IMR-90 (cell line): ENCODE results near the gene SF3A1. TPM values are rescaled to one million over a fixed set of nuclear protein-coding genes. Genes with fewer than 3 reads are reported as not detected.

Experiments used
- ATAC-seq: fragments of 200-7000 bp; cut with Tn5 transposase; 2 replicates; pipeline ENCODE4 v1.9.1; 2020; ENCODE audit warnings: low read depth, mild to moderate bottlenecking, moderate library complexity
- BruUV-seq: library from RNA; stranded (reverse); fragments of 400-500 nt; replicated peaks from 2 replicates; lab custom pipeline; 2021; lab: Mats Ljungman, UMichigan
- CTCF ChIA-PET: fragments of 300-600 bp; formaldehyde crosslinking; extraction: SDS; loops from one replicate; lab custom pipeline; 2021; ENCODE audit warnings: antibody characterized with exemption; lab: Yijun Ruan, JAX
- POLR2A ChIA-PET: fragments of 300-600 bp; sonication (Branson Sonifier 250); formaldehyde crosslinking; loops from one replicate; lab custom pipeline; 2022; ENCODE audit warnings: antibody characterized with exemption; ENCODE audit not compliant: unreplicated experiment; lab: Charles Lee
- DNase-seq: peaks from one replicate; pipeline ENCODE4 v3.0.0; 2013
- H2AFZ ChIP-seq: replicated peaks from 2 replicates; pipeline ENCODE3; 2013; ENCODE audit warnings: low read length, mild to moderate bottlenecking; ENCODE audit not compliant: poor library complexity
- H2AK5ac ChIP-seq: 2 replicates; pipeline ENCODE4 v1.6.1; 2013; ENCODE audit warnings: low read depth, low read length, inconsistent platforms
- H2AK9ac ChIP-seq: replicated peaks from 2 replicates; pipeline ENCODE3; 2013; ENCODE audit warnings: mild to moderate bottlenecking, low read depth, low read length, moderate library complexity; ENCODE audit not compliant: poor library complexity
- H2BK120ac ChIP-seq: 2 replicates; pipeline ENCODE4 v1.6.1; 2013; ENCODE audit warnings: low read depth, low read length, inconsistent platforms
- H2BK15ac ChIP-seq: 3 replicates; pipeline ENCODE4 v1.6.1; 2013; ENCODE audit warnings: low read depth, low read length, inconsistent platforms
- H2BK20ac ChIP-seq: 2 replicates; pipeline ENCODE4 v1.6.1; 2013; ENCODE audit warnings: low read depth, mild to moderate bottlenecking, inconsistent platforms, low read length, moderate library complexity
- H2BK5ac ChIP-seq: 2 replicates; pipeline ENCODE4 v1.6.1; 2013; ENCODE audit warnings: mild to moderate bottlenecking, low read depth, low read length, inconsistent platforms; ENCODE audit not compliant: poor library complexity, severe bottlenecking
- H3K14ac ChIP-seq: replicated peaks from 2 replicates; pipeline ENCODE4 v1.6.1; 2013; ENCODE audit warnings: low read depth, low read length, inconsistent platforms
- H3K18ac ChIP-seq: 2 replicates; pipeline ENCODE4 v1.6.1; 2013; ENCODE audit warnings: low read depth, low read length, control low read depth
- H3K23ac ChIP-seq: 2 replicates; pipeline ENCODE4 v1.6.1; 2013; ENCODE audit warnings: low read depth, low read length, inconsistent platforms
- H3K27ac ChIP-seq: 2 replicates; pipeline ENCODE4 v1.5.1; 2013; ENCODE audit warnings: mild to moderate bottlenecking, control low read depth, low read length; ENCODE audit not compliant: insufficient read depth
- H3K27me3 ChIP-seq: 2 replicates; pipeline ENCODE4 v1.6.1; 2013; ENCODE audit warnings: low read length; ENCODE audit not compliant: control insufficient read depth, insufficient read depth
- H3K36me3 ChIP-seq: 2 replicates; pipeline ENCODE4 v1.6.1; 2013; ENCODE audit warnings: low read length, mixed read lengths; ENCODE audit not compliant: control insufficient read depth, insufficient read depth
- H3K4ac ChIP-seq: 2 replicates; pipeline ENCODE4 v1.6.1; 2013; ENCODE audit warnings: low read depth, low read length, inconsistent platforms
- H3K4me1 ChIP-seq: 2 replicates; pipeline ENCODE4 v1.6.1; 2013; ENCODE audit warnings: low read length, mixed read lengths; ENCODE audit not compliant: control insufficient read depth, insufficient read depth
- H3K4me2 ChIP-seq: 2 replicates; pipeline ENCODE4 v1.6.1; 2013; ENCODE audit warnings: low read depth, mild to moderate bottlenecking, control low read depth, low read length, moderate library complexity
- H3K4me3 ChIP-seq: 2 replicates; pipeline ENCODE4 v1.5.1; 2013; ENCODE audit warnings: low read depth, mild to moderate bottlenecking, control low read depth, low read length, moderate library complexity; ENCODE audit not compliant: insufficient read depth
- H3K56ac ChIP-seq: 2 replicates; pipeline ENCODE4 v1.6.1; 2013; ENCODE audit warnings: low read length, inconsistent platforms; ENCODE audit not compliant: insufficient read depth; ENCODE audit errors: extremely low read depth
- H3K79me1 ChIP-seq, 2 experiments: 2 replicates each; pipeline ENCODE4 v1.6.1; 2013; ENCODE audit warnings: low read length in 2 of 2, inconsistent platforms in 1 of 2, low read depth in 1 of 2
- H3K9ac ChIP-seq: 2 replicates; pipeline ENCODE4 v1.6.1; 2013; ENCODE audit warnings: low read depth, low read length, control low read depth
- H3K9me1 ChIP-seq: 2 replicates; pipeline ENCODE4 v1.6.1; 2013; ENCODE audit warnings: low read length, inconsistent platforms; ENCODE audit not compliant: insufficient read depth
- H3K9me3 ChIP-seq: 2 replicates; pipeline ENCODE4 v1.6.1; 2013; ENCODE audit warnings: low read length; ENCODE audit not compliant: control insufficient read depth, insufficient read depth
- H4K20me1 ChIP-seq: 2 replicates; pipeline ENCODE4 v1.6.1; 2013; ENCODE audit warnings: low read length, inconsistent platforms; ENCODE audit not compliant: insufficient read depth
- H4K5ac ChIP-seq: 2 replicates; pipeline ENCODE4 v1.6.1; 2013; ENCODE audit warnings: mild to moderate bottlenecking, low read depth, low read length, control low read depth
- H4K8ac ChIP-seq, 2 experiments: 2 replicates each; pipeline ENCODE4 v1.6.1; 2013; ENCODE audit warnings: low read depth in 2 of 2, low read length in 2 of 2, control low read depth in 1 of 2, inconsistent platforms in 1 of 2
- H4K91ac ChIP-seq: 2 replicates; pipeline ENCODE4 v1.6.1; 2013; ENCODE audit warnings: low read depth, low read length, inconsistent platforms; ENCODE audit not compliant: insufficient read depth
- WGBS, 2 experiments: methylation state at CpG; one replicate each; pipeline versions ENCODE4 v1.1.5 to v1.1.7; 2013; ENCODE audit warnings: missing lambda C conversion rate in 2 of 2; ENCODE audit not compliant: insufficient read length in 1 of 2; ENCODE audit errors: extremely low coverage in 2 of 2; 5-methylcytosine and 5-hydroxymethylcytosine counted together
- dilution Hi-C: fragments of 300-500 bp; cut with HindIII; formaldehyde crosslinking; loops from one replicate; pipeline ENCODE4 v1.14.3; 2018; ENCODE audit warnings: low sequenced_read_pairs; ENCODE audit not compliant: unreplicated experiment
- in situ Hi-C: fragments of 300-500 bp; cut with MboI; formaldehyde crosslinking; loops from 3 replicates; pipeline ENCODE4 v1.14.3; 2019; ENCODE audit warnings: low sequenced_read_pairs, inconsistent platforms, mixed read lengths
- intact Hi-C: fragments of 100-400 bp; cut with micrococcal nuclease; formaldehyde crosslinking; loops from 2 replicates; pipeline ENCODE4 v1.10.0; 2022
- polyA plus RNA-seq, 3 experiments: library from polyadenylated mRNA; depleted of rRNA; stranded (reverse); fragments of >200 nt; gene quantifications; 2 replicates each; pipeline ENCODE4 v1.2.3, GENCODE V29; 2012; ENCODE audit warnings: low replicate concordance in 1 of 3
- total RNA-seq: library from RNA; depleted of rRNA; stranded (reverse); fragments of >200 nt; gene quantifications from 2 replicates; pipeline ENCODE4 v1.2.3, GENCODE V29; 2012
- TF ChIP-seq, protein P1 (sequence below): fragments of 150-350 bp; IDR thresholded peaks from 2 replicates; pipeline ENCODE4 v1.6.1; 2017; ENCODE audit warnings: mild to moderate bottlenecking, antibody characterized with exemption, low read length, low read depth

The SF3A1 gene
- total and polyA plus RNA-seq, 2 of the 4 experiments (the other 2 are of a cell fraction), result 36.9 to 67.2 TPM

DNA sequence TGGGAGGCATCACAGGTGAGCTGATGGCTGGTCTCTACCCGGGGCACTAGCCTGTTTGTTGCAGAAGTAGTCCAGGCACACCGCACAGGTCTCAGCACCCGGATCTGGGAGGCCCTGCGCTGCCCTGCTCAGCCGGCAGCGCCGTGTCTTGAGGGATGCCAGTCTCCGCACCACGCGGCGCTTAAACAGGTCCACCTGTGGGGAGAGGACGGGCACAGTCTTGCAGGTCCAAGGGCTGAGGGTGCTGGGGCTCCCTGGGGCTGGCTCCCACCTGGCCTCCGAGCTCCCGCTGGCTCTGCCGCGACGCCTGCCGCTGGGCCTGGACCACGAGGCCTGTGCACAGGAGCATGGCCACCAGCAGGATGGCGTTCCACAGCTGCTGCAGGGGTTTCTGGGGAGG lies 23.3 kb upstream of the SF3A1 start:
- no peak overlapping the region for H4K91ac ChIP-seq
- no peak overlapping the region for H4K5ac ChIP-seq
- H3K79me1 ChIP-seq, result no peaks in the 10 kb centered on the region; a peak in 1 of 4 replicates
- TF ChIP-seq, protein P1, sequence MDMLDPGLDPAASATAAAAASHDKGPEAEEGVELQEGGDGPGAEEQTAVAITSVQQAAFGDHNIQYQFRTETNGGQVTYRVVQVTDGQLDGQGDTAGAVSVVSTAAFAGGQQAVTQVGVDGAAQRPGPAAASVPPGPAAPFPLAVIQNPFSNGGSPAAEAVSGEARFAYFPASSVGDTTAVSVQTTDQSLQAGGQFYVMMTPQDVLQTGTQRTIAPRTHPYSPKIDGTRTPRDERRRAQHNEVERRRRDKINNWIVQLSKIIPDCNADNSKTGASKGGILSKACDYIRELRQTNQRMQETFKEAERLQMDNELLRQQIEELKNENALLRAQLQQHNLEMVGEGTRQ, result no peak
- peaks cover 63% of the 10 kb centered on the region for H3K36me3 ChIP-seq
- H2AK9ac ChIP-seq, result no peak overlapping the region
- H3K9me3 ChIP-seq, result no peaks in the 10 kb centered on the region
- ATAC-seq, result no peak
- H2BK20ac ChIP-seq, result no peak overlapping the region
- no peak overlapping the region for H3K56ac ChIP-seq
- 97% methylated on average over 5 of the region's 20 CpGs; no CpG with 5 or more reads in 1 of the 2 experiments for WGBS, 2 experiments
- H3K27me3 ChIP-seq, result no peaks in the 10 kb centered on the region
- in situ Hi-C loops (no loop called here), intact Hi-C loops (no loop called here), dilution Hi-C loops (no loop called here)
- CTCF ChIA-PET, result interaction anchor here (1.5 kb wide), 1 partner anchor 92 kb away, joined by 3 read pairs; no protein-coding TSS in a partner anchor
- H3K9ac ChIP-seq, result no peak overlapping the region
- no peak overlapping the region for H3K4me2 ChIP-seq
- no peak overlapping the region for H3K27ac ChIP-seq
- no peak overlapping the region for H3K4me3 ChIP-seq
- BruUV-seq, result no TSS peak
- no peaks in the 10 kb centered on the region for H3K9me1 ChIP-seq
- no peak overlapping the region for H2BK120ac ChIP-seq
- H3K4ac ChIP-seq, result no peak overlapping the region
- no peak overlapping the region for H3K18ac ChIP-seq
- no peak for DNase-seq
- no peak overlapping the region for H2AK5ac ChIP-seq
- no peaks in the 10 kb centered on the region for H3K4me1 ChIP-seq
- no peak overlapping the region for H4K8ac ChIP-seq
- no peak overlapping the region for H2AFZ ChIP-seq
- no peak overlapping the region for H3K14ac ChIP-seq
- no peak overlapping the region for H2BK5ac ChIP-seq
- POLR2A ChIA-PET, result no interaction called here
- H4K20me1 ChIP-seq, result 0 out of 2 replicates have a peak, but pooled peaks cover 4% of the 10 kb centered on the region
- no peak overlapping the region for H2BK15ac ChIP-seq
- H3K23ac ChIP-seq, result no peak overlapping the region
